Measurements from ENCODE around the gene LEF1. TPM values are rescaled to one million over a fixed set of nuclear protein-coding genes. Genes with fewer than 3 reads are reported as not detected.

Gene LEF1
- total RNA-seq, 2 experiments from 2014 or later, result 67.4 to 68.2 TPM

- peaks cover 21% of the 10 kb centered on the region for H3K36me3 Mint-ChIP-seq (ENCODE audit: low read depth)
- CTCF ChIA-PET, result interaction anchor here (1.3 kb wide), 1 partner anchor 9 kb away, joined by 4 read pairs; no protein-coding TSS in a partner anchor
Measured at GRCh38 chr4:108140328-108140727, 28.4 kb downstream of the LEF1 start.

GRCh38 chr4:108139089-108139488, 29.6 kb downstream of the LEF1 start:
- Mint-ChIP-seq H3K4me3 (no peak overlapping the region), H3K36me3 (ENCODE audit: low read depth) (peaks cover 29% of the 10 kb centered on the region)
- POLR2A ChIA-PET, result interaction anchor here (0.9 to 1.9 kb wide), 5 partner anchors 16 to 31 kb away, joined by 3 to 7 read pairs (median 5); no protein-coding TSS in a partner anchor

More at GRCh38 chr4:108140328-108140727, 28.4 kb downstream of the LEF1 start:
- POLR2A ChIA-PET, result interaction anchor here (0.9 to 1.9 kb wide), 5 partner anchors 12 to 32 kb away, joined by 3 to 7 read pairs (median 3); no protein-coding TSS in a partner anchor
- peaks cover 75% of the 10 kb centered on the region for H3K4me1 Mint-ChIP-seq
- H3K4me3 Mint-ChIP-seq, result peak overlapping the region; percentile 23
- no peak for DNase-seq
- peak overlapping the region; percentile 2 for H3K27ac Mint-ChIP-seq
- H3K9me3 Mint-ChIP-seq, result no peaks in the 10 kb centered on the region
- H3K27me3 Mint-ChIP-seq, result no peaks in the 10 kb centered on the region

GRCh38 chr4:108135549-108136209, 33.1 kb downstream of the LEF1 start:
- H3K4me1 Mint-ChIP-seq, result peaks cover 44% of the 10 kb centered on the region

More at GRCh38 chr4:108139089-108139488, 29.6 kb downstream of the LEF1 start:
- DNase-seq, result no peak
- CTCF ChIA-PET, result interaction anchor here (0.7 to 1.2 kb wide), 2 partner anchors 26 to 108 kb away, joined by 3 read pairs; no protein-coding TSS in a partner anchor
- Mint-ChIP-seq H3K9me3 (no peaks in the 10 kb centered on the region), H3K27me3 (no peaks in the 10 kb centered on the region), H3K27ac (peak overlapping the region; percentile 47), H3K4me1 (peaks cover 71% of the 10 kb centered on the region)

GRCh38 chr4:108130955-108131354, 37.8 kb downstream of the LEF1 start:
- ChIA-PET POLR2A (interaction anchor here (0.9 kb wide), 1 partner anchor 20 kb away, joined by 3 read pairs; no protein-coding TSS in a partner anchor), CTCF (interaction anchor here (0.5 to 1.6 kb wide), 6 partner anchors 9 to 120 kb away, joined by 3 to 6 read pairs (median 4); no protein-coding TSS in a partner anchor)
- Mint-ChIP-seq H3K27me3 (no peaks in the 10 kb centered on the region), H3K36me3 (ENCODE audit: low read depth) (peaks cover 30% of the 10 kb centered on the region), H3K4me3 (no peak overlapping the region), H3K27ac (no peak overlapping the region), H3K9me3 (no peaks in the 10 kb centered on the region), H3K4me1 (peaks cover 16% of the 10 kb centered on the region)
- DNase-seq, result no peak

More at GRCh38 chr4:108135549-108136209, 33.1 kb downstream of the LEF1 start:
- Mint-ChIP-seq H3K27me3 (no peaks in the 10 kb centered on the region), H3K36me3 (ENCODE audit: low read depth) (peaks cover 22% of the 10 kb centered on the region), H3K27ac (no peak overlapping the region), H3K4me3 (no peak overlapping the region), H3K9me3 (no peaks in the 10 kb centered on the region)
- no peak for DNase-seq
- ChIA-PET CTCF (no interaction called here), POLR2A (interaction anchor here (1.7 kb wide), 1 partner anchor 20 kb away, joined by 3 read pairs; no protein-coding TSS in a partner anchor)

DNA sequence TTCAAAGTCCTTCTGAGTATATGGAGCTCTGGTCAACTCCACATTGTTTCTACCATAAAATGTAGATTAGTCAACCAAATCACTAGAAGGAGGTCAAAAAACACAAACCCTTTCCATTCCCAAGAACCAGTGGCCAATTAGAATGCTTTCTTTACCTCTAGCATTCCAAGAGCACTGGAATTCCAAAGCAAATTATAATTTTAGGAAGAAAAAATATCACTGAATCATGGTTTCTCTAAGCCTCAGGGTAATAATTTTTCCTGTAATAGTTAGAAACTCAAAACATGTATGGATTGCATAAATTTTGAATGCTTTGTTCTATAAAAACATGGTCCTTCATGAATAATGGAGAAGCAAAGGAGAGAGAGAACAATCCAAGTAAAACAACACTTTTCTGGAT, 39.5 kb downstream of the LEF1 start:
- H3K27me3 Mint-ChIP-seq, result no peaks in the 10 kb centered on the region
- no peak for DNase-seq
- H3K4me1 Mint-ChIP-seq, result peaks cover 4% of the 10 kb centered on the region
- H3K36me3 Mint-ChIP-seq (ENCODE audit: low read depth), result peaks cover 20% of the 10 kb centered on the region
- no peak overlapping the region for H3K27ac Mint-ChIP-seq
- no peak overlapping the region for H3K4me3 Mint-ChIP-seq
- H3K9me3 Mint-ChIP-seq, result no peaks in the 10 kb centered on the region
- CTCF ChIA-PET, result no interaction called here
- POLR2A ChIA-PET, result interaction anchor here (1.1 kb wide), 1 partner anchor 8 kb away, joined by 3 read pairs; no protein-coding TSS in a partner anchor

GRCh38 chr4:108126806-108127205, 41.9 kb downstream of the LEF1 start:
- CTCF ChIA-PET, result no interaction called here
- Mint-ChIP-seq H3K9me3 (no peaks in the 10 kb centered on the region), H3K27ac (no peak overlapping the region), H3K4me3 (no peak overlapping the region), H3K27me3 (no peaks in the 10 kb centered on the region), H3K4me1 (peaks cover 6% of the 10 kb centered on the region), H3K36me3 (ENCODE audit: low read depth) (peaks cover 22% of the 10 kb centered on the region)
- no peak for DNase-seq
- POLR2A ChIA-PET, result no interaction called here

DNA sequence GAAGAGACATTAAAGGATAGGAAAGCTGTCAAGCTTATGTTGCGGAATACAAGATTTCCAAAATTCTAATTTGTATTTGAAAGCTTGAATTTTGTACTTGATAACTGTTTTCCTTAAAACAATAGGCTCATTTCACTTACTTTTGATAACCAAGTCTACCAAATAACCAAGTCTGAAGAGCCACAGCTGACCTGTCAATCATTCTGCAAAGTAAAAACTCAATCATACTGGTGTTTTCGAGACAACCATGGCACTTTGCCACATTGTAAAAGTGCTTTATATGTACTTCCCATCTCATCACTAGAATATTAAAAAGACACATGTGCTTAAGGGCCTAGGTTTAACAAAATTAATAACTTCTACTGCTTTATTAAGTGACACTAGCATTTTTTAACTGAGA, 47.9 kb downstream of the LEF1 start:
- POLR2A ChIA-PET, result interaction anchor here (1.2 to 6.8 kb wide), 3 partner anchors 13 to 65 kb away, joined by 3 to 38 read pairs (median 8); partner anchors contain the start of gene LEF1
- Mint-ChIP-seq H3K27ac (peak overlapping the region; percentile 29), H3K4me3 (no peak overlapping the region), H3K36me3 (ENCODE audit: low read depth) (peaks cover 13% of the 10 kb centered on the region), H3K27me3 (no peaks in the 10 kb centered on the region), H3K9me3 (no peaks in the 10 kb centered on the region), H3K4me1 (peaks cover 51% of the 10 kb centered on the region)
- CTCF ChIA-PET, result interaction anchor here (0.6 kb wide), 1 partner anchor 413 kb away, joined by 3 read pairs; no protein-coding TSS in a partner anchor
- DNase-seq, result no peak

DNA sequence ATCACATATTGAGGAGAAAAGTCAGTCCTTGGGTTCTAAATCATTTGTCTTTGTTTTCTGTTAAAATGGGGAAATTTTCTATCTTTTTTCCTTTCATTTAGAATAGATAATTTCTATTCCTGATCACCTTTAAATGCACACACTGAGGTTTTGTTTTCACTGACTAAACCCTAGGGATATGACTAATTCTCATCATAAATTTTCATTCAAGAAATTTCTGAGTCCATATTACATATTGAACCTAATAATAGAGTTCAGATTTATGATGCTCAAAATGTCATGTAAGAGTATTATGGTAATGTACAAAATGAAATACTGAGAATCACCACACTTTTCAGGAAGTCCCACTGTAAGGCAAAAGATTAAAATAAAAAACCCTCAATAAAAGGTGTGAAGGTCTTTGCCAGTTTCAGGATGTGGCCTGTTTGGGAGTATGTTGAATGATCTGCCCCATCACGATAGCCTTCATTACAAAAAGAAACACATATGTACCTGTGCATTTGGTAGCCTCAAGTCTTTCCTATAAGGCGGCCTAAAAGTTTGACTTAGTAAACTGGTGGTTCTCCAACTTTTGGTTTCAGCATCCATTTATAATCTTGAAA, 49.4 kb downstream of the LEF1 start:
- ChIA-PET POLR2A (interaction anchor here (0.6 to 6.8 kb wide), 6 partner anchors 11 to 453 kb away, joined by 3 to 38 read pairs (median 8); partner anchors contain the start of gene LEF1), CTCF (interaction anchor here (1.2 to 1.8 kb wide), 2 partner anchors 48 to 453 kb away, joined by 3 to 7 read pairs; no protein-coding TSS in a partner anchor)
- no peaks in the 10 kb centered on the region for H3K27me3 Mint-ChIP-seq
- H3K27ac Mint-ChIP-seq, result peak overlapping the region; percentile 58
- no peaks in the 10 kb centered on the region for H3K9me3 Mint-ChIP-seq
- peak overlapping the region; percentile 39 for H3K4me3 Mint-ChIP-seq
- H3K36me3 Mint-ChIP-seq (ENCODE audit: low read depth), result peaks cover 18% of the 10 kb centered on the region
- no peak for DNase-seq
- H3K4me1 Mint-ChIP-seq, result peaks cover 65% of the 10 kb centered on the region

DNA sequence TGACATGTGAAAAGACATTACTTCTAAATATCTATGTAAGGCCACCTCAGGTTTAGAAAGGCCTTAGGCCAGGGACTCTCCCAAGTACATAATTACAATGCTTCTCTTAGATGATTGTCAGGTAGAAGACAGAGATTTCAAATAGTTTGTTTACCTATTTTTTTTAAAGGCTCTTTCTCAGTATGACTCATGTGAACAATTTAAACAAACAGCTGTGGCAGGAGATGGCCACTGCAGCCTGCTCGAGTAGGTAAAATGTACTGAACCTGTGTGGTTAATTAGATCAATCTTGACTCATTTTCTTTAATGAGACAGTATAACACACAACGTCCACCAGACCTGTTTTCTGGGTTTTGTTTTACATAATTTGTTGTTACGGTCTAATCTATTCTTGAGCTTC, 50.2 kb downstream of the LEF1 start:
- no peaks in the 10 kb centered on the region for H3K27me3 Mint-ChIP-seq
- ChIA-PET POLR2A (interaction anchor here (0.6 to 6.8 kb wide), 6 partner anchors 10 to 454 kb away, joined by 3 to 38 read pairs (median 6); partner anchors contain the start of gene LEF1), CTCF (interaction anchor here (1.2 to 1.9 kb wide), 3 partner anchors 13 to 454 kb away, joined by 3 to 7 read pairs (median 4); no protein-coding TSS in a partner anchor)
- peak; percentile 49 for DNase-seq
- no peaks in the 10 kb centered on the region for H3K9me3 Mint-ChIP-seq
- H3K36me3 Mint-ChIP-seq (ENCODE audit: low read depth), result peaks cover 19% of the 10 kb centered on the region
- peak overlapping the region; percentile 39 for H3K4me3 Mint-ChIP-seq
- H3K27ac Mint-ChIP-seq, result peak overlapping the region; percentile 72
- H3K4me1 Mint-ChIP-seq, result peaks cover 72% of the 10 kb centered on the region

- ChIA-PET POLR2A (interaction anchor here (1.2 to 6.8 kb wide), 4 partner anchors 9 to 50 kb away, joined by 4 to 38 read pairs (median 20); partner anchors contain the start of gene LEF1), CTCF (interaction anchor here (1.8 to 1.9 kb wide), 2 partner anchors 14 to 49 kb away, joined by 4 to 7 read pairs; no protein-coding TSS in a partner anchor)
- Mint-ChIP-seq H3K9me3 (no peaks in the 10 kb centered on the region), H3K4me3 (no peak overlapping the region), H3K27ac (peak overlapping the region; percentile 72), H3K4me1 (peaks cover 81% of the 10 kb centered on the region), H3K27me3 (no peaks in the 10 kb centered on the region), H3K36me3 (ENCODE audit: low read depth) (peaks cover 19% of the 10 kb centered on the region)
- DNase-seq, result no peak
Measured at GRCh38 chr4:108117418-108118182, 51.1 kb downstream of the LEF1 start.

DNA sequence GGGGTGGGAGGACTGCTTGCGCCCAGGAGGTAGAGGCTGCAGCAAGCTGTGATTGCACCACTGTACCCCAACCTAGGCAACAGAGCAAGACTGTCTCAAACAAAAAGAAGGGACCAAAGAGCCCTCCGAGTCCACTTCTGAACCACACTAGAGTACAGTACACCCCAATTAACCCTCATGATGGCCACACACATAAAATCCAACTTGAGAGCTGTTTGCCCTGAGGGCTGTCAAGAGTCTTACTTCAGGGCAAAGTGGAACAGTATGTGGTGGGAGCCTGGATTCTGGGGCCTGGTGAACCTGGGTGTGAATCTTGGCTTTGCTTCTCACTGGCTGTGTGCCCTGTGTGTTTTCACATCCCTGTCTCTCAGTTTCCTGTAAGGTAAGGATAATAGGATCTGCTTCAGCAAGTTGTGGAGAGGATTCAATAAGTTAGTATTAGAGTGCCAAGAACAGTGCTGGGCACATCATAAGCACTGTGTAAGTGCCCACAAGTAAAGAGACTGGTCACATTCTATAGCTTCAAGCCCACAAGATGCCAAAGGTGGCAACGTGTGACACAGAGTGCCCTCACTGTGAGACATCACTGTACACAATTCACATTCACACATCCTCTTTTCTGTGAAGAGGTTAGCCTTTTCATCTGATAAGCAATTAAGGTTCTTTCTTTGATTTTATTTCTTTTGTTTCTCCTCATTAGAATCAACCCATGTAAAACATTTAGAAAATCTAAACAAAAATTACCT, 52.1 kb downstream of the LEF1 start:
- CTCF ChIA-PET, result interaction anchor here (1.5 to 1.9 kb wide), 3 partner anchors 14 to 44 kb away, joined by 3 to 6 read pairs (median 4); no protein-coding TSS in a partner anchor
- Mint-ChIP-seq H3K36me3 (ENCODE audit: low read depth) (peaks cover 15% of the 10 kb centered on the region), H3K4me1 (peaks cover 85% of the 10 kb centered on the region), H3K27me3 (no peaks in the 10 kb centered on the region), H3K4me3 (peak overlapping the region; percentile 6), H3K9me3 (no peaks in the 10 kb centered on the region), H3K27ac (peak overlapping the region; percentile 70)
- peak; percentile 41 for DNase-seq
- POLR2A ChIA-PET, result interaction anchor here (0.7 to 6.8 kb wide), 10 partner anchors 8 to 57 kb away, joined by 3 to 38 read pairs (median 4); partner anchors contain the start of gene LEF1

Data from activated CD4-positive, alpha-beta memory T cell treated with anti-CD3 and anti-CD28 coated beads, Interleukin-2, amount 10 ng/mL, durations not matched to agents 7 days and 5 days (primary cell).